GM10266 (cell line): ENCODE results near the gene APOL3.
"Not testable (repeated sequence)": the region's sequence is repeated elsewhere in the genome, so short reads cannot be mapped to it uniquely, and the experiment has no call there.

Experiments
- DNase-seq: peaks from one replicate; pipeline ENCODE4 v3.0.0; 2012; ENCODE audit errors: extremely low spot score
- TF ChIP-seq, protein P1 (sequence below): IDR thresholded peaks from 2 replicates; pipeline ENCODE4 v1.5.1; 2012; ENCODE audit warnings: mild to moderate bottlenecking, low read depth; ENCODE audit not compliant: control insufficient read depth, insufficient read depth; ENCODE audit errors: missing control alignments

The APOL3 gene

DNA sequence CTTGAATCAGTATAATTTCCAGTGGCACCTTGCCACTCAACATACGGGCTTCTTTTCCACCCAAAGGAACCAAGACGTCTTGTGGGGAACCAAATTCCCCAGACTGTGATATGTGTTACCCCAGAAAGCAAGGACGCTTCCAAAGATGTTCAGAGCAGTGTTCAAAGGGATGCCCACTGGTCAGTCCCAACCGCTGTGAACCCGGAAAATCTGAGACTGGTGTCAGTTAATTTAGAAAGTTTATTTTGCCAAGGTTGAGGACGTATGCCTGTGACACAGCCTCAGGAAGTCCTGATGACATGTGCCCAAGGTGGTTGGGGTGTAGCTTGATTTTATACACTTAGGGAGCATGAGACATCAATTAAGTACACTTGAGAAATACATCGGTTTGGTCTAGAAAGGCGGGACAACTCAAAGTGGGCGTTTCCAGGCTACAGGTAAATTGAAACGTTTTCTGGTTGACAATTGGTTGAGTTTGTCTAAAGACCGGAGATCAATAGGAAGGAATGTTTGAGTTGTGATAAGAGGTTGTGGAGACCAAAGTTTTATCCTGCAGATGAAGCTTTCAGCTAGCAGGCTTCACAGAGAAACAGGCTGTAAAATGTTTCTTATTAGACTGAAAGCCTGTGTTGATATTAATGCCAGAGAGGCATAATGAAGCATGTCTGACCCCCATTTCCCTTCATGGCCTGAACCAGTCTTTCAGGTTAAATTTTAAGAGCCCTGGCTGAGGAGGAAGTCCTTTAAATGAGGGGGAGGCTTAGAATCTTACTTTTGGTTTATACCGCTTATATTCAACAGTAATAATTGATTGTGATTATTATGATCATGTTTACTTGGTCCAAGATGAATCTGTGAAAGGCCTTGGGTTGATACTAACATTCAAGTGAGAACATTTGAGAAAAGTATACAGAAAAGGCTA lies 6.8 kb downstream of the APOL3 start:
- TF ChIP-seq, protein P1, sequence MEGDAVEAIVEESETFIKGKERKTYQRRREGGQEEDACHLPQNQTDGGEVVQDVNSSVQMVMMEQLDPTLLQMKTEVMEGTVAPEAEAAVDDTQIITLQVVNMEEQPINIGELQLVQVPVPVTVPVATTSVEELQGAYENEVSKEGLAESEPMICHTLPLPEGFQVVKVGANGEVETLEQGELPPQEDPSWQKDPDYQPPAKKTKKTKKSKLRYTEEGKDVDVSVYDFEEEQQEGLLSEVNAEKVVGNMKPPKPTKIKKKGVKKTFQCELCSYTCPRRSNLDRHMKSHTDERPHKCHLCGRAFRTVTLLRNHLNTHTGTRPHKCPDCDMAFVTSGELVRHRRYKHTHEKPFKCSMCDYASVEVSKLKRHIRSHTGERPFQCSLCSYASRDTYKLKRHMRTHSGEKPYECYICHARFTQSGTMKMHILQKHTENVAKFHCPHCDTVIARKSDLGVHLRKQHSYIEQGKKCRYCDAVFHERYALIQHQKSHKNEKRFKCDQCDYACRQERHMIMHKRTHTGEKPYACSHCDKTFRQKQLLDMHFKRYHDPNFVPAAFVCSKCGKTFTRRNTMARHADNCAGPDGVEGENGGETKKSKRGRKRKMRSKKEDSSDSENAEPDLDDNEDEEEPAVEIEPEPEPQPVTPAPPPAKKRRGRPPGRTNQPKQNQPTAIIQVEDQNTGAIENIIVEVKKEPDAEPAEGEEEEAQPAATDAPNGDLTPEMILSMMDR = no peak
- DNase-seq = no peak

DNA sequence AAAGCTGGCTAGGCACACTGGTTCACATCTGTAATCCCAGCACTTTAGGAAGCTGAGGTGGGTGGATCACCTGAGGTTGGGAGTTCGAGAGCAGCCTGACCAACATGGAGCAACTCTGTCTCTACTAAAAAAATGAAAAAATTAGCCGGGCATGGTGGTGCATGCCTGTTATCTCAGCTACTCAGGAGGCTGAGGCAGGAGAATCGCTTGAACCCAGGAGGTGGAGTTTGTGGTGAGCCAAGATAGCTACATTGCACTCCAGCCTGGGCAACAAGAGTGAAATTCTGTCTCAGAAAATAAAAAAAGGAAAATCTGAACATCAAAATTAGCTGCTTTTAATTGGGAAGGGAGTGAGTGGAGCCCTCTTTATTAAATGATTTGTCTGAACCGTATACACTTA lies 7.7 kb downstream of the APOL3 start:
- DNase-seq = not testable (repeated sequence)

GRCh38 chr22:36152088-36152487 lies 8.5 kb downstream of the APOL3 start:
- TF ChIP-seq, protein P1 = no peak

DNA sequence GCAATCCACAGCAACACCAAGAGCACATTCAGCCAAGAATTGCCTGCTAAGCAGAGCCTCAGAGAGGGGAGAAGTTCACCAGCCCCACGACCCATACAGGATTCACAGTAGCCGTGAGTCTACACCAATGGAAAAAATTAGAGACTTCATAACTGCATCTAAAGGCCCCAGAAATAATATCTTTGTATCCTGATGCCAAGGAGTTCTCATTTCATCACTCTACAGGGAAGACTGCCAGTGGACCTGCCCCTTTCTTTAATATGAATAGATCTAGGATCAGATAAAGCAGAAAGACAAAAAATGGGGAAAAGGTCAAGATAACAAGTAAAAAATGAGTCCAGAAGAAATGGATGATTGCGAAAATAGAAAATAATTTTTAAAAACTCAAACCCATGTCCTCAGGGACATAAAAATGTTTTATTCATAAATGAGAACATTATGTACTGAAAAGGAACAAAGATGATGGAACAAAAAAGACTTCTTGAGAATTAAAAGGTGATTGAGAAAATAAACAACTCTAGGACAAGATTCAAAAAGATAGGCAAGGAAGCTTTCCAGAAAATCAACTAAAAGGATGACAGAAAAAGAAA lies 9.5 kb downstream of the APOL3 start:
- TF ChIP-seq, protein P1 = no peak
- no peak for DNase-seq

More at GRCh38 chr22:36152088-36152487, 8.5 kb downstream of the APOL3 start:
- DNase-seq = no peak

GRCh38 chr22:36149441-36149840 lies 11.1 kb downstream of the APOL3 start:
- TF ChIP-seq, protein P1 = no peak
- DNase-seq = no peak

GRCh38 chr22:36148411-36148810 lies 12.1 kb downstream of the APOL3 start:
- DNase-seq = no peak
- TF ChIP-seq, protein P1 = no peak

DNA sequence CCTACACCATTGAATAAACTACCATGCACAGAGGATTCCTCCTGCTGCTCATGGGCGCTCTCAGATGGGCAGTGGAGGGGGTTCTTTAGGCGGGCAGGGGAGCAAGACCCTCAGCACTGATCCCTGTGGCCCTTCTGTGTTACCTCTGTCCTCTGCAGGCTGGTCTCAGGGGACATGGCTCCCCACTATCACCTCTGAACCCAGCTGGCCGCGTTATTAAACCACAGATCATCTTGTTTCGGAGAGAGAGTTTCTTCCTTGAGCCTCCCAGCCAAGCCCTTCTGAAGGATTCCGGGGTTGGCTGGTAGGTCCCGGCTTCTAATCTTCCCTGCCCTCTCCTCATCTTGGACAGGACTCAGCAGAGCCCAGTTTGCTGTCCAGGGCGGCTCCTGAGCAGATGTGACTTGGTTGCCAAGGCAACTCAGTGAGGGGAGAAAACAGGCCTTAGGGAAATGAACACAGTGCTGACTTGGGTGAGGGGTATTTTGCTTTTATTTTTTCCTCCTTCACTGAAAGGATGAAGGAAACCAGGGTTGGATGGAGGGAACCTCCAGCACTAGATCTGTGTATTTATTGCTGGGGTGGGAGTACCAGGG lies 13.3 kb downstream of the APOL3 start:
- TF ChIP-seq, protein P1 = no peak

More for the DNA sequence above, 13.3 kb downstream of the APOL3 start:
- DNase-seq = no peak
